Stimulated activated CD8-positive, alpha-beta memory T cell treated with anti-CD3 and anti-CD28 coated beads, Interleukin-12 subunit alpha, Interleukin-12 subunit beta, amount 100 ng/mL, for 4 hours (primary cell): Measurements from ENCODE around the gene STAMBP.

Experiments used
- DNase-seq: peaks from one replicate; pipeline ENCODE4 v3.0.0-alpha.2; 2020; ENCODE audit warnings: low read depth

The STAMBP gene

GRCh38 chr2:73906847-73907505 lies 78.2 kb downstream of the STAMBP start:
- no peak for DNase-seq

- peak; percentile 14 for DNase-seq
Observed at GRCh38 chr2:73907840-73908452, 79.2 kb downstream of the STAMBP start.

- DNase-seq, result no peak
Observed at GRCh38 chr2:73908689-73909652, 80.2 kb downstream of the STAMBP start.

- DNase-seq, result no peak
Observed at GRCh38 chr2:73910873-73911547, 82.2 kb downstream of the STAMBP start.

- DNase-seq, result no peak
Observed at GRCh38 chr2:73911548-73912208, 82.9 kb downstream of the STAMBP start.

- no peak for DNase-seq
Observed at GRCh38 chr2:73913414-73914054, 84.8 kb downstream of the STAMBP start.

- no peak for DNase-seq
Observed at GRCh38 chr2:73914667-73915066, 85.9 kb downstream of the STAMBP start.

GRCh38 chr2:73915437-73915993 lies 86.8 kb downstream of the STAMBP start:
- no peak for DNase-seq

GRCh38 chr2:73916666-73917065 lies 87.9 kb downstream of the STAMBP start:
- no peak for DNase-seq

- DNase-seq, result no peak
Observed at GRCh38 chr2:73917296-73917695, 88.5 kb downstream of the STAMBP start.

GRCh38 chr2:73917696-73918207 lies 89.0 kb downstream of the STAMBP start:
- no peak for DNase-seq

GRCh38 chr2:73918856-73919255 lies 90.1 kb downstream of the STAMBP start:
- no peak for DNase-seq

GRCh38 chr2:73919596-73920228 lies 91.0 kb downstream of the STAMBP start:
- DNase-seq, result no peak

GRCh38 chr2:73920577-73921545 lies 92.1 kb downstream of the STAMBP start:
- no peak for DNase-seq

GRCh38 chr2:73921581-73921980 lies 92.8 kb downstream of the STAMBP start:
- DNase-seq, result no peak

- no peak for DNase-seq
Observed at GRCh38 chr2:73922681-73923080, 93.9 kb downstream of the STAMBP start.
